Sigmoid colon (tissue), 4 donors: Measurements from ENCODE around the gene PRDX5.

ENCODE experiments used
- CTCF ChIP-seq, 4 experiments: fragments of 450-650 bp in 3 of 4; fragments of 200-600 bp in 1 of 4; IDR thresholded peaks; one replicate each; pipeline ENCODE4 v1.5.1; 2016 to 2019; ENCODE audit warnings: antibody characterized with exemption in 4 of 4, mild to moderate bottlenecking in 3 of 4, moderate library complexity in 2 of 4
- POLR2AphosphoS5 ChIP-seq, 4 donors: sonication (generic); formaldehyde crosslinking; IDR thresholded peaks; one replicate each; pipeline ENCODE4 v1.6.1; 2017; ENCODE audit warnings: antibody characterized with exemption in 4 of 4

GRCh38 chr11:64324692-64325469 lies 7.0 kb downstream of the PRDX5 start:
- no peak for TF ChIP-seq CTCF (IDR thresholded peaks at IDR 0.05)
- no peak for TF ChIP-seq POLR2AphosphoS5 (IDR thresholded peaks at IDR 0.05)
